WTC11 (cell line): ENCODE results near the gene CBX2. TPM values are rescaled to one million over a fixed set of nuclear protein-coding genes. Genes with fewer than 3 reads are reported as not detected.

Experiments used
- ATAC-seq: fragments of 200-7000 bp; cut with Tn5 transposase; 2 replicates; pipeline ENCODE4 v1.10.0; 2021; ENCODE audit warnings: mild to moderate bottlenecking, moderate library complexity
- CTCF ChIA-PET: fragments of 300-600 bp; sonication (Branson Sonifier 250); formaldehyde crosslinking; loops from one replicate; lab custom pipeline; 2021; ENCODE audit warnings: antibody characterized with exemption; lab: Charles Lee
- POLR2A ChIA-PET: fragments of 350-600 bp; sonication (Branson Sonifier 250); formaldehyde crosslinking; loops from one replicate; lab custom pipeline; 2021; ENCODE audit warnings: antibody characterized with exemption; lab: Charles Lee
- DNase-seq: peaks from one replicate; pipeline ENCODE4 v3.0.0; 2021; ENCODE audit warnings: low spot score
- H3K27ac Mint-ChIP-seq: 2 replicates; pipeline ENCODE4 v1.8.0; 2021; ENCODE audit warnings: mixed read lengths
- H3K27me3 Mint-ChIP-seq: 2 replicates; pipeline ENCODE4 v1.8.0; 2021; ENCODE audit warnings: low read depth, mild to moderate bottlenecking, moderate library complexity, mixed read lengths
- H3K36me3 Mint-ChIP-seq: 2 replicates; pipeline ENCODE4 v1.8.0; 2021; ENCODE audit warnings: mixed read lengths
- H3K4me1 Mint-ChIP-seq: 2 replicates; pipeline ENCODE4 v1.8.0; 2022; ENCODE audit warnings: mixed read lengths
- H3K4me3 Mint-ChIP-seq: 2 replicates; pipeline ENCODE4 v1.8.0; 2021; ENCODE audit warnings: mild to moderate bottlenecking, moderate library complexity, mixed read lengths
- H3K9me3 Mint-ChIP-seq: 2 replicates; pipeline ENCODE4 v1.8.0; 2021; ENCODE audit warnings: mixed read lengths
- AR ChIP-seq: fragments of 250-450 bp; sonication (Bioruptor Pico); IDR thresholded peaks from 2 replicates; pipeline ENCODE4 v1.9.0; 2021; ENCODE audit warnings: mild to moderate bottlenecking
- ATF1 ChIP-seq: sonication (generic); formaldehyde crosslinking; IDR thresholded peaks from 2 replicates; pipeline ENCODE4 v1.8.1; 2023; ENCODE audit warnings: mild to moderate bottlenecking, moderate library complexity, missing genetic modification reagents
- ATF3 ChIP-seq: sonication (generic); formaldehyde crosslinking; conservative IDR thresholded peaks from 2 replicates; pipeline ENCODE4 v1.8.1; 2022; ENCODE audit warnings: mild to moderate bottlenecking, missing genetic modification reagents
- ATF6 ChIP-seq: sonication (generic); formaldehyde crosslinking; IDR thresholded peaks from 2 replicates; pipeline ENCODE4 v1.8.1; 2023; ENCODE audit warnings: mild to moderate bottlenecking, missing genetic modification reagents
- CREB1 ChIP-seq: sonication (generic); formaldehyde crosslinking; IDR thresholded peaks from 2 replicates; pipeline ENCODE4 v1.8.0; 2023; ENCODE audit warnings: mild to moderate bottlenecking, missing genetic modification reagents
- ELF4 ChIP-seq: sonication (generic); formaldehyde crosslinking; IDR thresholded peaks from 2 replicates; pipeline ENCODE4 v1.8.1; 2022; ENCODE audit warnings: low read depth, mild to moderate bottlenecking, moderate library complexity, missing genetic modification reagents
- GABPB1 ChIP-seq: sonication (generic); formaldehyde crosslinking; IDR thresholded peaks from 2 replicates; pipeline ENCODE4 v1.8.1; 2023; ENCODE audit warnings: mild to moderate bottlenecking, missing genetic modification reagents
- MXD4 ChIP-seq: fragments of 250-450 bp; sonication (Bioruptor Pico); IDR thresholded peaks from 2 replicates; pipeline ENCODE4 v1.8.0; 2021; ENCODE audit warnings: mild to moderate bottlenecking, moderate library complexity, borderline replicate concordance
- NFATC4 ChIP-seq: fragments of 250-450 bp; sonication (Bioruptor Pico); IDR thresholded peaks from 2 replicates; pipeline ENCODE4 v1.9.0; 2021; ENCODE audit warnings: mild to moderate bottlenecking
- NR3C1 ChIP-seq: sonication (generic); formaldehyde crosslinking; conservative IDR thresholded peaks from 2 replicates; pipeline ENCODE4 v1.8.1; 2023; ENCODE audit warnings: low read depth, mild to moderate bottlenecking, missing genetic modification reagents
- PRRX2 ChIP-seq: fragments of 250-450 bp; sonication (Bioruptor Pico); IDR thresholded peaks from 2 replicates; pipeline ENCODE4 v1.8.0; 2021; ENCODE audit warnings: mild to moderate bottlenecking
- SOX15 ChIP-seq: fragments of 250-450 bp; sonication (Bioruptor Pico); IDR thresholded peaks from 2 replicates; pipeline ENCODE4 v1.9.0; 2021; ENCODE audit warnings: mild to moderate bottlenecking
- STAT6 ChIP-seq: sonication (generic); formaldehyde crosslinking; conservative IDR thresholded peaks from 2 replicates; pipeline ENCODE4 v1.8.1; 2023; ENCODE audit warnings: mild to moderate bottlenecking, low read depth, missing genetic modification reagents, moderate library complexity
- USF2 ChIP-seq: sonication (generic); formaldehyde crosslinking; IDR thresholded peaks from 2 replicates; pipeline ENCODE4 v1.8.1; 2023; ENCODE audit warnings: mild to moderate bottlenecking, missing genetic modification reagents, moderate library complexity
- ZNF219 ChIP-seq: sonication (generic); formaldehyde crosslinking; IDR thresholded peaks from 2 replicates; pipeline ENCODE4 v1.8.0; 2023; ENCODE audit warnings: missing genetic modification reagents, mild to moderate bottlenecking, borderline replicate concordance
- ZNF263 ChIP-seq: sonication (generic); formaldehyde crosslinking; IDR thresholded peaks from 2 replicates; pipeline ENCODE4 v1.8.1; 2022; ENCODE audit warnings: low read depth, mild to moderate bottlenecking, moderate library complexity, missing genetic modification reagents
- ZNF281 ChIP-seq: sonication (generic); formaldehyde crosslinking; IDR thresholded peaks from 2 replicates; pipeline ENCODE4 v1.8.0; 2023; ENCODE audit warnings: mild to moderate bottlenecking, missing genetic modification reagents
- ZNF396 ChIP-seq: fragments of 250-450 bp; sonication (Bioruptor Pico); IDR thresholded peaks from 2 replicates; pipeline ENCODE4 v1.8.0; 2021; ENCODE audit warnings: mild to moderate bottlenecking, moderate library complexity, borderline replicate concordance
- total RNA-seq: library from RNA; stranded (reverse); gene quantifications from 3 replicates; pipeline ENCODE4 v1.2.3, GENCODE V29; 2021

Gene CBX2
- total RNA-seq, 1 experiment from 2014 or later, result 85.5 TPM

- TF ChIP-seq ATF1 (CRISPR knock-in tag), result no peak
- TF ChIP-seq AR (CRISPR knock-in tag), result no peak
- TF ChIP-seq MXD4, result no peak
- 0 out of 2 replicates have a peak, but pooled peaks have one; percentile 32 for TF ChIP-seq GABPB1
- TF ChIP-seq ZNF396 (CRISPR knock-in tag), result no peak
- ATAC-seq, result no peak
Observed at GRCh38 chr17:79730769-79731483, 47.0 kb upstream of the CBX2 start, which contains the start of gene ENPP7. TSS of gene ENPP7 (plus strand) at chr17:79730943. CDS start at chr17:79731140, 197 bp downstream.

GRCh38 chr17:79732254-79732653 is 45.7 kb upstream of the CBX2 start:
- Mint-ChIP-seq H3K4me1 (0 out of 2 replicates have a peak, but pooled peaks cover 6% of the 10 kb centered on the region), H3K4me3 (no peak overlapping the region), H3K27ac (no peak overlapping the region), H3K36me3 (no peaks in the 10 kb centered on the region)
- TF ChIP-seq ATF6, result no peak
- no peak for TF ChIP-seq ZNF219 (CRISPR knock-in tag)
- no peak for TF ChIP-seq ELF4
- TF ChIP-seq NFATC4 (CRISPR knock-in tag), result no peak
- TF ChIP-seq ZNF281 (CRISPR knock-in tag), result no peak
- TF ChIP-seq ZNF263 (CRISPR knock-in tag), result no peak
- no peak for TF ChIP-seq NR3C1 (CRISPR knock-in tag)
- no peak for TF ChIP-seq PRRX2 (CRISPR knock-in tag)
- TF ChIP-seq CREB1 (CRISPR knock-in tag), result no peak
- TF ChIP-seq SOX15 (CRISPR knock-in tag), result no peak
- no peak for TF ChIP-seq USF2 (CRISPR knock-in tag)
- no peak for TF ChIP-seq ATF3 (CRISPR knock-in tag)
- TF ChIP-seq STAT6 (CRISPR knock-in tag), result no peak
- TF ChIP-seq, all 79 proteins: peak for 0
- no peaks in the 10 kb centered on the region; the same call in 1 of the 2 replicates for H3K27me3 Mint-ChIP-seq
- no peaks in the 10 kb centered on the region for H3K9me3 Mint-ChIP-seq
- ATAC-seq (no peak), DNase-seq (no peak)
- CTCF ChIA-PET, result interaction anchor here (1.1 kb wide), 1 partner anchor 9 kb away, joined by 8 read pairs; no protein-coding TSS in a partner anchor
- POLR2A ChIA-PET, result no interaction called here

More at GRCh38 chr17:79730769-79731483, 47.0 kb upstream of the CBX2 start, which contains the start of gene ENPP7:
- ChIA-PET CTCF (no interaction called here), POLR2A (no interaction called here)
- Mint-ChIP-seq H3K27ac (no peak within 1 kb of the TSS), H3K4me3 (no peak within 1 kb of the TSS), H3K4me1 (0 out of 2 replicates have a peak, but pooled peaks cover 6% of the 10 kb centered on the region), H3K27me3 (no peaks in the 10 kb centered on the region; the same call in 1 of the 2 replicates), H3K36me3 (no peaks in the 10 kb centered on the region), H3K9me3 (no peaks in the 10 kb centered on the region)
- DNase-seq, result no peak
